B cell (primary cell): Measurements from ENCODE around the gene LCE3A. TPM values are rescaled to one million over a fixed set of nuclear protein-coding genes. Genes with fewer than 3 reads are reported as not detected.

ENCODE experiments used
- ATAC-seq: fragments of 200-7000 bp; cut with Tn5 transposase; one replicate; pipeline ENCODE4 v1.10.0; 2021; ENCODE audit warnings: low read depth, mild to moderate bottlenecking, moderate number of reproducible peaks, moderate library complexity
- CTCF ChIA-PET: fragments of 350-600 bp; sonication (Branson Sonifier 250); formaldehyde crosslinking; loops from one replicate; lab custom pipeline; 2021; ENCODE audit warnings: antibody characterized with exemption, inconsistent platforms; lab: Charles Lee
- POLR2A ChIA-PET: fragments of 350-600 bp; sonication (Branson Sonifier 250); formaldehyde crosslinking; loops from one replicate; lab custom pipeline; 2021; ENCODE audit warnings: antibody characterized with exemption; lab: Charles Lee
- DNase-seq: peaks from one replicate; pipeline ENCODE4 v3.0.0; 2013
- H2AFZ ChIP-seq: 2 replicates; pipeline ENCODE4 v1.6.1; 2012; ENCODE audit warnings: mild to moderate bottlenecking, low read depth, low read length; ENCODE audit not compliant: insufficient read depth, poor library complexity, severe bottlenecking
- H3K27ac ChIP-seq, 2 donors: 1 replicate in 1 of 2; 2 replicates in 1 of 2; pipeline ENCODE4 v1.5.1; 2012 to 2013; ENCODE audit warnings: low read length in 2 of 2, mild to moderate bottlenecking in 2 of 2, moderate library complexity in 1 of 2
- H3K27me3 ChIP-seq, 4 experiments: fragments of 200-600 bp in 1 of 4; sonication (generic) in 1 of 4; replicated peaks in 1 of 4; 1 replicate in 2 of 4; 2 replicates in 2 of 4; pipeline versions ENCODE4 v1.6.1 to v1.7.0; 2013 to 2016; ENCODE audit warnings: low read length in 3 of 4, mild to moderate bottlenecking in 2 of 4, mixed read lengths in 1 of 4, moderate library complexity in 1 of 4; ENCODE audit not compliant: insufficient read depth in 4 of 4, control insufficient read depth in 3 of 4; ENCODE audit errors: control extremely low read depth in 1 of 4
- H3K36me3 ChIP-seq, 2 experiments: replicated peaks in 1 of 2; 1 replicate in 1 of 2; 2 replicates in 1 of 2; pipeline versions ENCODE4 v1.6.1 to v1.7.1; 2013; ENCODE audit warnings: low read length in 1 of 2; ENCODE audit not compliant: insufficient read depth in 2 of 2, control insufficient read depth in 1 of 2; ENCODE audit errors: control extremely low read depth in 1 of 2, extremely low read depth in 1 of 2
- H3K4me1 ChIP-seq, 2 donors: fragments of 200-600 bp in 1 of 2; sonication (generic) in 1 of 2; 1 replicate in 1 of 2; 2 replicates in 1 of 2; pipeline versions ENCODE4 v1.5.1 to v1.6.1; 2013 to 2017; ENCODE audit warnings: low read length in 2 of 2; ENCODE audit not compliant: control insufficient read depth in 2 of 2, insufficient read depth in 2 of 2
- H3K4me2 ChIP-seq: replicated peaks from 2 replicates; pipeline ENCODE3; 2012; ENCODE audit warnings: mild to moderate bottlenecking, low read depth, low read length; ENCODE audit not compliant: poor library complexity, severe bottlenecking
- H3K4me3 ChIP-seq, 5 experiments: fragments of 200-600 bp in 1 of 5; sonication (generic) in 1 of 5; 1 replicate in 3 of 5; 2 replicates in 2 of 5; pipeline versions ENCODE4 v1.5.1 to v1.7.0; 2011 to 2016; ENCODE audit warnings: low read length in 4 of 5, mild to moderate bottlenecking in 4 of 5, low read depth in 2 of 5, control low read depth in 1 of 5, moderate library complexity in 1 of 5; ENCODE audit not compliant: insufficient read depth in 1 of 5; ENCODE audit errors: control extremely low read depth in 1 of 5, extremely low read depth in 1 of 5
- H3K79me2 ChIP-seq: fragments of 200-600 bp; sonication (generic); one replicate; pipeline ENCODE4 v1.6.0; 2016; ENCODE audit warnings: low read length; ENCODE audit not compliant: control insufficient read depth, insufficient read depth
- H3K9ac ChIP-seq: fragments of 200-600 bp; sonication (generic); 2 replicates; pipeline ENCODE4 v1.6.1; 2017; ENCODE audit warnings: mild to moderate bottlenecking, low read length, moderate library complexity
- H3K9me3 ChIP-seq, 3 donors: one replicate each; pipeline versions ENCODE4 v1.6.1 to v1.7.1; 2013; ENCODE audit warnings: low read length in 2 of 3; ENCODE audit not compliant: control insufficient read depth in 2 of 3, insufficient read depth in 1 of 3; ENCODE audit errors: control extremely low read depth in 1 of 3
- H4K20me1 ChIP-seq: 2 replicates; pipeline ENCODE4 v1.6.0; 2012; ENCODE audit warnings: mild to moderate bottlenecking, low read length; ENCODE audit not compliant: insufficient read depth, control insufficient read depth, poor library complexity, severe bottlenecking
- H3K27ac Mint-ChIP-seq: one replicate; pipeline ENCODE4 v1.8.0; 2021; ENCODE audit warnings: mixed read lengths
- H3K27me3 Mint-ChIP-seq: one replicate; pipeline ENCODE4 v1.8.0; 2021; ENCODE audit warnings: mixed read lengths
- H3K4me1 Mint-ChIP-seq: one replicate; pipeline ENCODE4 v1.8.0; 2021; ENCODE audit warnings: mixed read lengths
- H3K4me3 Mint-ChIP-seq: one replicate; pipeline ENCODE4 v1.8.0; 2021; ENCODE audit warnings: mixed read lengths
- H3K9me3 Mint-ChIP-seq: one replicate; pipeline ENCODE4 v1.8.0; 2022; ENCODE audit warnings: mixed read lengths; ENCODE audit not compliant: insufficient read depth
- EZH2 ChIP-seq: IDR thresholded peaks from 2 replicates; pipeline ENCODE4 v1.6.1; 2012; ENCODE audit warnings: borderline replicate concordance, low read depth, mild to moderate bottlenecking, moderate library complexity, low read length; ENCODE audit not compliant: insufficient read depth, poor library complexity, severe bottlenecking
- WGBS: methylation state at CpG from one replicate; pipeline ENCODE4 v1.1.5; 2013; ENCODE audit warnings: missing lambda C conversion rate; ENCODE audit not compliant: insufficient coverage; 5-methylcytosine and 5-hydroxymethylcytosine counted together
- intact Hi-C: fragments of 100-400 bp; cut with micrococcal nuclease; formaldehyde crosslinking; loops from one replicate; pipeline ENCODE4 v1.10.0; 2022
- polyA plus RNA-seq: library from polyadenylated mRNA; depleted of rRNA; stranded (reverse); fragments of >200 nt; gene quantifications from 2 replicates; pipeline ENCODE4 v1.2.3, GENCODE V29; 2012
- small RNA-seq: library from RNA; depleted of rRNA; stranded (forward); fragments of <200 nt; gene quantifications from one replicate; pipeline ENCODE3, GENCODE V24; 2012; ENCODE audit warnings: low replicate concordance, low read depth; ENCODE audit not compliant: insufficient read length
- total RNA-seq, 2 donors: library from RNA; stranded (reverse); fragments of 120-200 nt in 1 of 2; gene quantifications; 1 replicate in 1 of 2; 2 replicates in 1 of 2; pipeline versions ENCODE4 v1.2.3 to v1.2.4, GENCODE V29; 2013 to 2022
- TF ChIP-seq, protein P1 (sequence below): fragments of 200-600 bp; IDR thresholded peaks from one replicate; pipeline ENCODE4 v1.8.0; 2022; ENCODE audit warnings: antibody characterized with exemption, mild to moderate bottlenecking

LCE3A gene
- total and polyA plus RNA-seq, 2 donors (not counting 1 experiment from before 2014, with no cell fraction given): not detected

DNA sequence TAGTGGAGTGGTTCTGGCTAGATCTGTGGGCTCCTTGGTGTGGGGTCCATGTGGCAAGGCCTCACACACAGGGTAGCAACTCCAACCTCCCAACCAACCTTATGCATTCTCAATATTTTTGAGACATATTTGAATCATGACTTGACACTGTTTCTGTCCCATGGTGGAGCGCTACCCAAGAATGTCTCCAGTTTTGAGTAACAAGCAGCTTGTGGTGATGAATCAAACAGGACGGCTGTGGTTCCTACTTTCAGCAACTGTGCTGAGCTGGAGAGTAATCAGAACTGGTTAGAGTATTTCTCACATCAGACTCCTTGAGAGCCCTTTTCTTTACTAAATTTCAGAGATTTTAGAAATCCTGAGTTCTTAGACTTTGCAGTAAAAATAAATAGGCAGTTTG, 45.7 kb downstream of the LCE3A start:
- H4K20me1 ChIP-seq: no peaks in the 10 kb centered on the region
- Mint-ChIP-seq H3K9me3 (no peaks in the 10 kb centered on the region), H3K27me3 (peaks cover 33% of the 10 kb centered on the region), H3K4me3 (no peak overlapping the region), H3K27ac (no peak overlapping the region), H3K4me1 (no peaks in the 10 kb centered on the region)
- H3K27ac ChIP-seq: no peak overlapping the region
- H3K36me3 ChIP-seq: no peaks in the 10 kb centered on the region
- no peak for DNase-seq
- intact Hi-C loops: no loop called here
- H3K4me1 ChIP-seq: no peaks in the 10 kb centered on the region
- ChIA-PET POLR2A (no interaction called here), CTCF (no interaction called here)
- H3K4me2 ChIP-seq: no peak overlapping the region
- H3K27me3 ChIP-seq: no peaks in the 10 kb centered on the region
- peaks cover 0 to 1% (median 0%) of the 10 kb centered on the region in 3 donors for H3K9me3 ChIP-seq
- no peak overlapping the region for H3K9ac ChIP-seq
- H3K4me3 ChIP-seq: no peak overlapping the region
- no peak for TF ChIP-seq EZH2
- TF ChIP-seq, protein P1, sequence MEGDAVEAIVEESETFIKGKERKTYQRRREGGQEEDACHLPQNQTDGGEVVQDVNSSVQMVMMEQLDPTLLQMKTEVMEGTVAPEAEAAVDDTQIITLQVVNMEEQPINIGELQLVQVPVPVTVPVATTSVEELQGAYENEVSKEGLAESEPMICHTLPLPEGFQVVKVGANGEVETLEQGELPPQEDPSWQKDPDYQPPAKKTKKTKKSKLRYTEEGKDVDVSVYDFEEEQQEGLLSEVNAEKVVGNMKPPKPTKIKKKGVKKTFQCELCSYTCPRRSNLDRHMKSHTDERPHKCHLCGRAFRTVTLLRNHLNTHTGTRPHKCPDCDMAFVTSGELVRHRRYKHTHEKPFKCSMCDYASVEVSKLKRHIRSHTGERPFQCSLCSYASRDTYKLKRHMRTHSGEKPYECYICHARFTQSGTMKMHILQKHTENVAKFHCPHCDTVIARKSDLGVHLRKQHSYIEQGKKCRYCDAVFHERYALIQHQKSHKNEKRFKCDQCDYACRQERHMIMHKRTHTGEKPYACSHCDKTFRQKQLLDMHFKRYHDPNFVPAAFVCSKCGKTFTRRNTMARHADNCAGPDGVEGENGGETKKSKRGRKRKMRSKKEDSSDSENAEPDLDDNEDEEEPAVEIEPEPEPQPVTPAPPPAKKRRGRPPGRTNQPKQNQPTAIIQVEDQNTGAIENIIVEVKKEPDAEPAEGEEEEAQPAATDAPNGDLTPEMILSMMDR: no peak
- no peak for ATAC-seq
- no peak overlapping the region for H2AFZ ChIP-seq
- no peaks in the 10 kb centered on the region for H3K79me2 ChIP-seq
- 40% methylated on average over 1 of the region's 2 CpGs for WGBS

Small RNAs within 50 kb of the gene (small RNA-seq; reads per million reads assigned to genes)
- not detected for gene LCE3A
- gene LCE3B: not detected

Other genes starting within 250 kb of the LCE3A start
- gene CRNN, start 208.8 kb downstream of the LCE3A start, total RNA-seq: not detected in 2 replicates
- not detected in 2 replicates for gene CRNN, start 208.8 kb downstream of the LCE3A start, polyA plus RNA-seq
- not detected in 2 replicates for gene LCE5A, start 112.3 kb downstream of the LCE3A start, total RNA-seq
- gene LCE5A, start 112.3 kb downstream of the LCE3A start, polyA plus RNA-seq: not detected in 2 replicates
- not detected in 2 replicates for gene CRCT1, start 108.6 kb downstream of the LCE3A start, total RNA-seq
- not detected in 2 replicates for gene CRCT1, start 108.6 kb downstream of the LCE3A start, polyA plus RNA-seq
- not detected in 2 replicates for gene LCE3E, start 56.3 kb downstream of the LCE3A start, total RNA-seq
- gene LCE3E, start 56.3 kb downstream of the LCE3A start, polyA plus RNA-seq: not detected in 2 replicates
- gene LCE3D, start 42.6 kb downstream of the LCE3A start, total RNA-seq: not detected in 2 replicates
- gene LCE3D, start 42.6 kb downstream of the LCE3A start, polyA plus RNA-seq: not detected in 2 replicates
- gene LCE3C, start 22.9 kb downstream of the LCE3A start, total RNA-seq: not detected in 2 replicates
- gene LCE3C, start 22.9 kb downstream of the LCE3A start, polyA plus RNA-seq: not detected in 2 replicates
- not detected in 2 replicates for gene LCE3B, start 9.3 kb downstream of the LCE3A start, total RNA-seq
- gene LCE3B, start 9.3 kb downstream of the LCE3A start, polyA plus RNA-seq: not detected in 2 replicates
- gene LCE2D, start 40.3 kb upstream of the LCE3A start, total RNA-seq: not detected in 2 replicates
- gene LCE2D, start 40.3 kb upstream of the LCE3A start, polyA plus RNA-seq: not detected in 2 replicates
- not detected in 2 replicates for gene LCE2C, start 52.2 kb upstream of the LCE3A start, total RNA-seq
- gene LCE2C, start 52.2 kb upstream of the LCE3A start, polyA plus RNA-seq: not detected in 2 replicates
- gene LCE2B, start 63.0 kb upstream of the LCE3A start, total RNA-seq: not detected in 2 replicates
- not detected in 2 replicates for gene LCE2B, start 63.0 kb upstream of the LCE3A start, polyA plus RNA-seq
- gene LCE2A, start 75.2 kb upstream of the LCE3A start, total RNA-seq: not detected in 2 replicates
- gene LCE2A, start 75.2 kb upstream of the LCE3A start, polyA plus RNA-seq: not detected in 2 replicates
- not detected in 2 replicates for gene LCE4A, start 85.1 kb upstream of the LCE3A start, total RNA-seq
- not detected in 2 replicates for gene LCE4A, start 85.1 kb upstream of the LCE3A start, polyA plus RNA-seq
- gene KPRP, start 134.9 kb upstream of the LCE3A start, total RNA-seq: not detected in 2 replicates
- gene KPRP, start 134.9 kb upstream of the LCE3A start, polyA plus RNA-seq: not detected in 2 replicates
- gene LCE1F, start 152.0 kb upstream of the LCE3A start, total RNA-seq: not detected in 2 replicates
- gene LCE1F, start 152.0 kb upstream of the LCE3A start, polyA plus RNA-seq: not detected in 2 replicates
- not detected in 2 replicates for gene LCE1E, start 163.2 kb upstream of the LCE3A start, total RNA-seq
- gene LCE1E, start 163.2 kb upstream of the LCE3A start, polyA plus RNA-seq: not detected in 2 replicates
- not detected in 2 replicates for gene LCE1D, start 173.6 kb upstream of the LCE3A start, total RNA-seq
- gene LCE1D, start 173.6 kb upstream of the LCE3A start, polyA plus RNA-seq: not detected in 2 replicates
- not detected in 2 replicates for gene LCE1C, start 183.5 kb upstream of the LCE3A start, total RNA-seq
- not detected in 2 replicates for gene LCE1C, start 183.5 kb upstream of the LCE3A start, polyA plus RNA-seq
- not detected in 2 replicates for gene LCE1B, start 188.9 kb upstream of the LCE3A start, total RNA-seq
- gene LCE1B, start 188.9 kb upstream of the LCE3A start, polyA plus RNA-seq: not detected in 2 replicates
- not detected in 2 replicates for gene LCE1A, start 204.4 kb upstream of the LCE3A start, total RNA-seq
- gene LCE1A, start 204.4 kb upstream of the LCE3A start, polyA plus RNA-seq: not detected in 2 replicates
- gene LCE6A, start 219.8 kb upstream of the LCE3A start, total RNA-seq: not detected in 2 replicates
- not detected in 2 replicates for gene LCE6A, start 219.8 kb upstream of the LCE3A start, polyA plus RNA-seq
- gene LCE7A, start 236.9 kb upstream of the LCE3A start, total RNA-seq: not detected in 2 replicates
- not detected in 2 replicates for gene LCE7A, start 236.9 kb upstream of the LCE3A start, polyA plus RNA-seq